ENCODE measurements around the gene ADRA2A. TPM values are rescaled to one million over a fixed set of nuclear protein-coding genes. Genes with fewer than 3 reads are reported as not detected.
A peak's percentile ranks its signal among the peaks of the same experiment; 100 is the strongest.

ADRA2A gene
- total RNA-seq: not detected

- H3K27me3 Mint-ChIP-seq: peaks cover 64% of the 10 kb centered on the region
- H3K9me3 Mint-ChIP-seq: no peaks in the 10 kb centered on the region
- ChIA-PET POLR2A (no interaction called here), CTCF (interaction anchor here (0.9 to 1.0 kb wide), 4 partner anchors 29 to 522 kb away, joined by 3 to 8 read pairs (median 3); no protein-coding TSS in a partner anchor)
- peaks cover 11% of the 10 kb centered on the region for H3K4me1 Mint-ChIP-seq
- no peak for DNase-seq
- peak within 1 kb of the TSS; percentile 36 for H3K4me3 Mint-ChIP-seq
- no peaks in the 10 kb centered on the region for H3K36me3 Mint-ChIP-seq (ENCODE audit: low read depth)
- no peak within 1 kb of the TSS for H3K27ac Mint-ChIP-seq
Observed at GRCh38 chr10:111076682-111077478, at the start of gene ADRA2A. TSS of gene ADRA2A (plus strand) at chr10:111077029. CDS start at chr10:111077997, 968 bp downstream.

- Mint-ChIP-seq H3K27me3 (no peaks in the 10 kb centered on the region), H3K4me3 (no peak overlapping the region), H3K36me3 (ENCODE audit: low read depth) (peaks cover 6% of the 10 kb centered on the region), H3K27ac (no peak overlapping the region), H3K4me1 (peaks cover 7% of the 10 kb centered on the region), H3K9me3 (peaks cover 14% of the 10 kb centered on the region)
- ChIA-PET POLR2A (no interaction called here), CTCF (no interaction called here)
- DNase-seq: no peak
Observed at GRCh38 chr10:111030042-111030750, 46.6 kb upstream of the ADRA2A start.

GRCh38 chr10:111034598-111035310 lies 42.1 kb upstream of the ADRA2A start:
- no peaks in the 10 kb centered on the region for H3K27me3 Mint-ChIP-seq
- no peak for DNase-seq
- H3K4me1 Mint-ChIP-seq: peaks cover 6% of the 10 kb centered on the region
- H3K9me3 Mint-ChIP-seq: peaks cover 19% of the 10 kb centered on the region
- H3K27ac Mint-ChIP-seq: no peak overlapping the region
- POLR2A ChIA-PET: no interaction called here
- peaks cover 12% of the 10 kb centered on the region for H3K36me3 Mint-ChIP-seq (ENCODE audit: low read depth)
- no peak overlapping the region for H3K4me3 Mint-ChIP-seq
- CTCF ChIA-PET: interaction anchor here (0.5 kb wide), 1 partner anchor 8 kb away, joined by 3 read pairs; no protein-coding TSS in a partner anchor

- Mint-ChIP-seq H3K9me3 (peaks cover 22% of the 10 kb centered on the region), H3K4me1 (peaks cover 2% of the 10 kb centered on the region), H3K36me3 (ENCODE audit: low read depth) (peaks cover 13% of the 10 kb centered on the region), H3K4me3 (no peak overlapping the region), H3K27me3 (no peaks in the 10 kb centered on the region), H3K27ac (no peak overlapping the region)
- ChIA-PET CTCF (no interaction called here), POLR2A (no interaction called here)
- no peak for DNase-seq
Observed at GRCh38 chr10:111035542-111035941, 41.3 kb upstream of the ADRA2A start.

GRCh38 chr10:111037858-111038257 lies 39.0 kb upstream of the ADRA2A start:
- ChIA-PET CTCF (no interaction called here), POLR2A (no interaction called here)
- peaks cover 26% of the 10 kb centered on the region for H3K9me3 Mint-ChIP-seq
- no peak for DNase-seq
- H3K36me3 Mint-ChIP-seq (ENCODE audit: low read depth): peaks cover 11% of the 10 kb centered on the region
- peaks cover 4% of the 10 kb centered on the region for H3K27me3 Mint-ChIP-seq
- no peak overlapping the region for H3K27ac Mint-ChIP-seq
- no peaks in the 10 kb centered on the region for H3K4me1 Mint-ChIP-seq
- no peak overlapping the region for H3K4me3 Mint-ChIP-seq

GRCh38 chr10:111039522-111039921 lies 37.3 kb upstream of the ADRA2A start:
- POLR2A ChIA-PET: no interaction called here
- CTCF ChIA-PET: no interaction called here
- H3K27ac Mint-ChIP-seq: no peak overlapping the region
- H3K36me3 Mint-ChIP-seq (ENCODE audit: low read depth): peaks cover 7% of the 10 kb centered on the region
- peaks cover 5% of the 10 kb centered on the region for H3K27me3 Mint-ChIP-seq
- H3K9me3 Mint-ChIP-seq: peaks cover 18% of the 10 kb centered on the region
- no peak for DNase-seq
- H3K4me3 Mint-ChIP-seq: no peak overlapping the region
- H3K4me1 Mint-ChIP-seq: no peaks in the 10 kb centered on the region

GRCh38 chr10:111057006-111057405 lies 19.8 kb upstream of the ADRA2A start:
- no peak overlapping the region for H3K27ac Mint-ChIP-seq
- no peaks in the 10 kb centered on the region for H3K4me1 Mint-ChIP-seq
- no peaks in the 10 kb centered on the region for H3K36me3 Mint-ChIP-seq (ENCODE audit: low read depth)
- H3K9me3 Mint-ChIP-seq: peaks cover 6% of the 10 kb centered on the region
- DNase-seq: no peak
- no peak overlapping the region for H3K4me3 Mint-ChIP-seq
- H3K27me3 Mint-ChIP-seq: peaks cover 16% of the 10 kb centered on the region
- ChIA-PET CTCF (no interaction called here), POLR2A (no interaction called here)

GRCh38 chr10:111063471-111063870 lies 13.4 kb upstream of the ADRA2A start:
- POLR2A ChIA-PET: no interaction called here

GRCh38 chr10:111072232-111072631 lies 4.6 kb upstream of the ADRA2A start:
- Mint-ChIP-seq H3K4me3 (no peak overlapping the region), H3K27ac (no peak overlapping the region), H3K27me3 (peaks cover 51% of the 10 kb centered on the region), H3K9me3 (no peaks in the 10 kb centered on the region), H3K4me1 (peaks cover 2% of the 10 kb centered on the region), H3K36me3 (ENCODE audit: low read depth) (no peaks in the 10 kb centered on the region)
- POLR2A ChIA-PET: no interaction called here
- CTCF ChIA-PET: interaction anchor here (1.2 kb wide), 1 partner anchor 526 kb away, joined by 4 read pairs; no protein-coding TSS in a partner anchor
- no peak for DNase-seq

More at GRCh38 chr10:111063471-111063870, 13.4 kb upstream of the ADRA2A start:
- CTCF ChIA-PET: no interaction called here
- no peaks in the 10 kb centered on the region for H3K4me1 Mint-ChIP-seq
- no peak for DNase-seq
- H3K27ac Mint-ChIP-seq: no peak overlapping the region
- H3K27me3 Mint-ChIP-seq: peaks cover 30% of the 10 kb centered on the region
- no peak overlapping the region for H3K4me3 Mint-ChIP-seq
- no peaks in the 10 kb centered on the region for H3K36me3 Mint-ChIP-seq (ENCODE audit: low read depth)
- peaks cover 3% of the 10 kb centered on the region for H3K9me3 Mint-ChIP-seq

GRCh38 chr10:111075577-111076185 lies 1.1 kb upstream of the ADRA2A start:
- peaks cover 66% of the 10 kb centered on the region for H3K27me3 Mint-ChIP-seq
- no peak overlapping the region for H3K27ac Mint-ChIP-seq
- H3K4me1 Mint-ChIP-seq: peaks cover 11% of the 10 kb centered on the region
- ChIA-PET CTCF (interaction anchor here (0.7 to 1.1 kb wide), 3 partner anchors 10 to 329 kb away, joined by 3 to 5 read pairs (median 4); no protein-coding TSS in a partner anchor), POLR2A (no interaction called here)
- DNase-seq: no peak
- no peaks in the 10 kb centered on the region for H3K9me3 Mint-ChIP-seq
- no peaks in the 10 kb centered on the region for H3K36me3 Mint-ChIP-seq (ENCODE audit: low read depth)
- no peak overlapping the region for H3K4me3 Mint-ChIP-seq

GRCh38 chr10:111076191-111076681 lies 593 bp upstream of the ADRA2A start:
- Mint-ChIP-seq H3K9me3 (no peaks in the 10 kb centered on the region), H3K4me1 (peaks cover 11% of the 10 kb centered on the region), H3K27ac (no peak overlapping the region), H3K4me3 (peak overlapping the region; percentile 36), H3K27me3 (peaks cover 66% of the 10 kb centered on the region), H3K36me3 (ENCODE audit: low read depth) (no peaks in the 10 kb centered on the region)
- peak; percentile 51 for DNase-seq
- CTCF ChIA-PET: interaction anchor here (0.7 to 1.1 kb wide), 6 partner anchors 11 to 522 kb away, joined by 3 to 8 read pairs (median 4); no protein-coding TSS in a partner anchor
- POLR2A ChIA-PET: no interaction called here

GRCh38 chr10:111077479-111077784 lies 603 bp downstream of the ADRA2A start:
- H3K4me3 Mint-ChIP-seq: peak overlapping the region; percentile 14
- CTCF ChIA-PET: interaction anchor here (0.9 kb wide), 1 partner anchor 274 kb away, joined by 3 read pairs; no protein-coding TSS in a partner anchor

More at GRCh38 chr10:111077479-111077784, 603 bp downstream of the ADRA2A start:
- no peak for DNase-seq
- POLR2A ChIA-PET: no interaction called here
- Mint-ChIP-seq H3K4me1 (peaks cover 11% of the 10 kb centered on the region), H3K27me3 (peaks cover 60% of the 10 kb centered on the region), H3K27ac (no peak overlapping the region), H3K9me3 (no peaks in the 10 kb centered on the region), H3K36me3 (ENCODE audit: low read depth) (no peaks in the 10 kb centered on the region)
